Neuronal stem cell (in vitro differentiated cells): Measurements from ENCODE around the gene ATP6V0A1.

Source experiments
- DNase-seq: peaks from one replicate; pipeline ENCODE4 v3.0.0-alpha.2; 2013; ENCODE audit warnings: low spot score
- H2AFZ ChIP-seq: one replicate; pipeline ENCODE4 v1.6.1; 2013; ENCODE audit warnings: mild to moderate bottlenecking, low read length, inconsistent platforms
- H2AK5ac ChIP-seq: 2 replicates; pipeline ENCODE4 v1.6.1; 2013; ENCODE audit warnings: low read depth, mild to moderate bottlenecking, inconsistent platforms, low read length, moderate library complexity, mixed read lengths
- H2BK120ac ChIP-seq: 2 replicates; pipeline ENCODE4 v1.6.1; 2013; ENCODE audit warnings: low read depth, mild to moderate bottlenecking, inconsistent platforms, low read length, moderate library complexity, mixed read lengths
- H2BK12ac ChIP-seq: one replicate; pipeline ENCODE4 v1.6.1; 2013; ENCODE audit warnings: low read length, inconsistent platforms
- H2BK15ac ChIP-seq: 2 replicates; pipeline ENCODE4 v1.6.1; 2013; ENCODE audit warnings: mild to moderate bottlenecking, low read length, inconsistent platforms, mixed read lengths
- H2BK5ac ChIP-seq: one replicate; pipeline ENCODE4 v1.6.1; 2013; ENCODE audit warnings: inconsistent platforms, mild to moderate bottlenecking, low read length, moderate library complexity
- H3K14ac ChIP-seq: one replicate; pipeline ENCODE4 v1.6.1; 2013; ENCODE audit warnings: low read length, inconsistent platforms
- H3K18ac ChIP-seq: 2 replicates; pipeline ENCODE4 v1.6.1; 2013; ENCODE audit warnings: low read length, inconsistent platforms
- H3K23ac ChIP-seq: 2 replicates; pipeline ENCODE4 v1.6.1; 2013; ENCODE audit warnings: low read depth, mild to moderate bottlenecking, mixed read lengths, low read length, inconsistent platforms; ENCODE audit not compliant: poor library complexity
- H3K27ac ChIP-seq: replicated peaks from 3 replicates; pipeline ENCODE4 v1.5.1; 2013; ENCODE audit warnings: low read length, inconsistent platforms
- H3K27me3 ChIP-seq, 3 experiments: 2 replicates each; pipeline ENCODE4 v1.6.1; 2013; ENCODE audit warnings: low read length in 3 of 3, mild to moderate bottlenecking in 2 of 3, inconsistent platforms in 1 of 3, low read depth in 1 of 3, mixed read lengths in 1 of 3, moderate library complexity in 1 of 3; ENCODE audit not compliant: control insufficient read depth in 3 of 3, insufficient read depth in 3 of 3
- H3K36me3 ChIP-seq, 2 donors: replicated peaks in 1 of 2; 2 replicates each; pipeline ENCODE4 v1.6.1; 2013; ENCODE audit warnings: low read length in 2 of 2; ENCODE audit not compliant: control insufficient read depth in 2 of 2, insufficient read depth in 2 of 2
- H3K4ac ChIP-seq: 2 replicates; pipeline ENCODE4 v1.6.1; 2013; ENCODE audit warnings: inconsistent platforms, mild to moderate bottlenecking, low read length, moderate library complexity
- H3K4me1 ChIP-seq, 2 donors: 1 replicate in 1 of 2; 2 replicates in 1 of 2; pipeline ENCODE4 v1.6.1; 2013; ENCODE audit warnings: low read length in 2 of 2, low read depth in 1 of 2; ENCODE audit not compliant: control insufficient read depth in 2 of 2, insufficient read depth in 1 of 2
- H3K4me2 ChIP-seq: one replicate; pipeline ENCODE4 v1.6.1; 2013; ENCODE audit warnings: mild to moderate bottlenecking, low read length, inconsistent platforms; ENCODE audit not compliant: insufficient read depth, poor library complexity, severe bottlenecking
- H3K4me3 ChIP-seq, 2 donors: 2 replicates each; pipeline ENCODE4 v1.5.1; 2013; ENCODE audit warnings: low read length in 2 of 2, mild to moderate bottlenecking in 2 of 2, inconsistent platforms in 1 of 2, moderate library complexity in 1 of 2
- H3K79me1 ChIP-seq: one replicate; pipeline ENCODE4 v1.6.1; 2013; ENCODE audit warnings: low read depth, mild to moderate bottlenecking, inconsistent platforms, low read length, moderate library complexity
- H3K9ac ChIP-seq: one replicate; pipeline ENCODE4 v1.6.1; 2013; ENCODE audit warnings: mild to moderate bottlenecking, low read depth, low read length, inconsistent platforms; ENCODE audit not compliant: poor library complexity
- H3K9me3 ChIP-seq, 2 donors: replicated peaks in 1 of 2; 2 replicates each; pipeline versions ENCODE3 to v1.6.1; 2013; ENCODE audit warnings: low read length in 2 of 2, mild to moderate bottlenecking in 2 of 2, inconsistent platforms in 1 of 2, low read depth in 1 of 2, mixed read lengths in 1 of 2, moderate library complexity in 1 of 2; ENCODE audit not compliant: control insufficient read depth in 2 of 2, insufficient read depth in 1 of 2
- H4K8ac ChIP-seq: one replicate; pipeline ENCODE4 v1.6.1; 2013; ENCODE audit warnings: low read depth, mild to moderate bottlenecking, inconsistent platforms, low read length, moderate library complexity
- H4K91ac ChIP-seq: one replicate; pipeline ENCODE4 v1.6.1; 2013; ENCODE audit warnings: low read length, low read depth, mild to moderate bottlenecking, inconsistent platforms; ENCODE audit not compliant: poor library complexity
- WGBS, 2 donors: extraction: QIAGEN DNeasy Blood & Tissue Kit; methylation state at CpG; one replicate each; pipeline ENCODE4 v1.1.7; 2013; ENCODE audit warnings: missing lambda C conversion rate in 2 of 2, mixed read lengths in 1 of 2; ENCODE audit not compliant: insufficient read length in 2 of 2, insufficient replicate concordance in 1 of 2; ENCODE audit errors: extremely low coverage in 2 of 2; 5-methylcytosine and 5-hydroxymethylcytosine counted together

The ATP6V0A1 gene

GRCh38 chr17:42428141-42428944 is 30.3 kb upstream of the ATP6V0A1 start:
- peak; percentile 53 for DNase-seq
- Histone ChIP-seq H3K14ac (no peak overlapping the region), H3K27me3 (peaks cover 0 to 18% (median 0%) of the 10 kb centered on the region in 3 experiments), H2BK120ac (no peak overlapping the region), H3K27ac (no peak overlapping the region), H3K9me3 (no peaks in the 10 kb centered on the region), H3K4me1 (peaks cover 7 to 23% of the 10 kb centered on the region in 2 donors), H2BK15ac (no peak overlapping the region), H3K4me2 (no peak overlapping the region), H2AFZ (peak overlapping the region; percentile 83), H3K36me3 (no peaks in the 10 kb centered on the region), H4K91ac (no peak overlapping the region), H2BK5ac (no peak overlapping the region), H2AK5ac (no peak overlapping the region), H4K8ac (no peak overlapping the region), H3K23ac (no peak overlapping the region), H3K79me1 (no peaks in the 10 kb centered on the region), H3K9ac (no peak overlapping the region), H3K4me3 (no peak overlapping the region), H3K4ac (no peak overlapping the region), H3K18ac (no peak overlapping the region), H2BK12ac (no peak overlapping the region)
- WGBS, 2 donors: no CpG with 5 or more reads among the region's 4 CpGs

DNA sequence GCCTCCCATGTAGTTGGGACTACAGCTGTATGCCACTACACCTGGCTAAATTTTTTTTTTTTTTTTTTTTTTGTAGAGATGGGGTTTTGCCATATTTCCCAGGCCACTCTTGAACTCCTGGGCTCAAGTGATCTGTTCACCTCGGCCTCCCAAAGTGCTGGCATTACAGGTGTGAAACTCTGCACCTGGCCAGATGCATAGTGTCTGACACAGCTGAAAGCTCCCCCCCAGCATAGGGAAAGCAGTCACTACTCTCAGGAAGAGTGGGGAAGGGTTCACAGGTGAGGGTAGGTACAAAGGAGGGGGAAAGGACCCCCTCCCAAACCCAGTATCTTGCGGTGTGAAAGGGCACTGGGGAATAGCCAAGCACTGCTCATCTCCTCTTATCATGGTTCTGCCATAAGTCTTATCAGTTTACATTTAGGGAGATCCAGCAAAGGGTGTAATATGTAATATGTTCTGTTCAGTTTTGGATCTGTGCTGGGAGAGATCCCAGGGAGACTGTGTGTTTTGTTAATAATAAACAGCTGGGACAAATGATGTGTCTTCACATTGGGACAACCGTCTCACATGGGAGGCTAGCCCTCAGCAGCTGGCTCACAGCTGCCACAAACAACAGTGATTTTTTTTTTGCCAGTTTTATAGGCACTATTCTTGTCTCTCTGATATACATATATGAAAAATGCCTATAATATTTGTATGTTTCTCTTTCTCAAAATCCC is 28.8 kb upstream of the ATP6V0A1 start:
- no peaks in the 10 kb centered on the region for H3K79me1 ChIP-seq
- H3K4ac ChIP-seq: no peak overlapping the region
- H2BK120ac ChIP-seq: no peak overlapping the region
- no peak overlapping the region for H3K14ac ChIP-seq
- no peak overlapping the region for H3K23ac ChIP-seq
- H3K36me3 ChIP-seq: no peaks in the 10 kb centered on the region
- no peak overlapping the region for H3K9ac ChIP-seq
- H4K8ac ChIP-seq: no peak overlapping the region
- H3K4me2 ChIP-seq: no peak overlapping the region
- no peak overlapping the region for H2BK15ac ChIP-seq
- H2BK12ac ChIP-seq: no peak overlapping the region
- no CpG with 5 or more reads among the region's 3 CpGs for WGBS, 2 donors
- H2AK5ac ChIP-seq: no peak overlapping the region
- DNase-seq: no peak
- no peak overlapping the region for H3K27ac ChIP-seq
- no peak overlapping the region for H3K18ac ChIP-seq
- H2BK5ac ChIP-seq: no peak overlapping the region
- peaks cover 0 to 4% (median 0%) of the 10 kb centered on the region in 3 experiments for H3K27me3 ChIP-seq
- no peak overlapping the region for H4K91ac ChIP-seq
- peak overlapping the region; percentile 49 for H2AFZ ChIP-seq
- H3K4me1 ChIP-seq: peaks cover 5 to 21% of the 10 kb centered on the region in 2 donors
- H3K4me3 ChIP-seq: no peak overlapping the region
- no peaks in the 10 kb centered on the region for H3K9me3 ChIP-seq

DNA sequence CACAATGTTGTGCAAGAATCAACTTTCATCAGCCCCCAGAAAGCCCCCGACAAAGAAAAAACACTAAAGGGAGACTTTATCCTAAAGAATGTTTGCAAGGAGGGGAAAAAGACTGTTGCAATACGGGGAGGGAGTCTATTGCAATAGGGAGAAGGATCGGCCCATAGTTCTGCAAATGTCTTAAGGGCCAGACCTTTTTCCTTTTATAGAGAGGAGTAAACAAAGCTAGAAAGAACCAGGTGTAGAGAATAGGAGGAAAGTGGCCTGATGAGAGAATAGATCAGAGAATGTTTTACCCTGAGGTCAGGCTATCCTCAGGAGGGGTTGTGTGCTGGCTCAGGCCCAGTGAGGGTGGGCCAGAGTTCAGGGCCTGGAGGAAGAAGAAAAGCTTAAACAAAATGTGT is 26.9 kb upstream of the ATP6V0A1 start:
- no CpG with 5 or more reads among the region's 3 CpGs for WGBS, 2 donors
- H2AK5ac ChIP-seq: no peak overlapping the region
- no peaks in the 10 kb centered on the region for H3K36me3 ChIP-seq
- H3K27ac ChIP-seq: no peak overlapping the region
- no peak overlapping the region for H3K14ac ChIP-seq
- DNase-seq: no peak
- H3K4ac ChIP-seq: no peak overlapping the region
- no peaks in the 10 kb centered on the region for H3K27me3 ChIP-seq
- no peaks in the 10 kb centered on the region for H3K79me1 ChIP-seq
- H2BK12ac ChIP-seq: no peak overlapping the region
- no peak overlapping the region for H3K9ac ChIP-seq
- H3K4me2 ChIP-seq: no peak overlapping the region
- H4K8ac ChIP-seq: no peak overlapping the region
- no peak overlapping the region for H2BK120ac ChIP-seq
- H3K9me3 ChIP-seq: no peaks in the 10 kb centered on the region
- H2BK5ac ChIP-seq: no peak overlapping the region
- no peak overlapping the region for H3K4me3 ChIP-seq
- peaks cover 5 to 26% of the 10 kb centered on the region in 2 donors for H3K4me1 ChIP-seq
- H4K91ac ChIP-seq: no peak overlapping the region
- H2BK15ac ChIP-seq: no peak overlapping the region
- no peak overlapping the region for H3K23ac ChIP-seq
- H3K18ac ChIP-seq: no peak overlapping the region
- peak overlapping the region; percentile 65 for H2AFZ ChIP-seq

GRCh38 chr17:42436391-42436790 is 22.3 kb upstream of the ATP6V0A1 start:
- peaks cover 2 to 10% of the 10 kb centered on the region in 2 donors for H3K4me1 ChIP-seq
- H3K9me3 ChIP-seq: no peaks in the 10 kb centered on the region
- H3K27me3 ChIP-seq: no peaks in the 10 kb centered on the region
- no peaks in the 10 kb centered on the region for H3K79me1 ChIP-seq
- no peak overlapping the region for H2AK5ac ChIP-seq
- H2AFZ ChIP-seq: peak overlapping the region; percentile 82
- no peak overlapping the region for H4K8ac ChIP-seq
- H3K4ac ChIP-seq: no peak overlapping the region
- H3K36me3 ChIP-seq: no peaks in the 10 kb centered on the region
- H3K18ac ChIP-seq: no peak overlapping the region
- no peak overlapping the region for H2BK12ac ChIP-seq
- DNase-seq: no peak
- H2BK15ac ChIP-seq: no peak overlapping the region
- H3K9ac ChIP-seq: no peak overlapping the region
- no peak overlapping the region for H3K4me3 ChIP-seq
- H2BK5ac ChIP-seq: no peak overlapping the region
- no peak overlapping the region for H3K14ac ChIP-seq
- no peak overlapping the region for H3K4me2 ChIP-seq
- no peak overlapping the region for H2BK120ac ChIP-seq
- no CpG with 5 or more reads among the region's 6 CpGs for WGBS, 2 donors
- no peak overlapping the region for H4K91ac ChIP-seq
- H3K23ac ChIP-seq: no peak overlapping the region
- H3K27ac ChIP-seq: no peak overlapping the region
